Endometrial microvascular endothelial cells (primary cell): Measurements from ENCODE around the gene KCP. TPM values are rescaled to one million over a fixed set of nuclear protein-coding genes. Genes with fewer than 3 reads are reported as not detected.

ENCODE experiments used
- in situ Hi-C: cut with HindIII; loops from 2 replicates; pipeline ENCODE4 v1.10.0; 2017; ENCODE audit warnings: low sequenced_read_pairs, low pct_unique_long_range_greater_than_20kb; ENCODE audit errors: inconsistent ontology term
- total RNA-seq: library from RNA; depleted of rRNA; stranded (reverse); fragments of >200 nt; gene quantifications from one replicate; pipeline ENCODE4 v1.2.3, GENCODE V29; 2015; ENCODE audit errors: inconsistent ontology term

Gene KCP
- total RNA-seq, 1 donor from 2014 or later, result 0.37 TPM

- in situ Hi-C loops, result no loop called here
Observed at GRCh38 chr7:128848289-128849155, 62.0 kb downstream of the KCP start.

- in situ Hi-C loops, result no loop called here
Observed at GRCh38 chr7:128847721-128848211, 62.7 kb downstream of the KCP start.

- in situ Hi-C loops, result no loop called here
Observed at GRCh38 chr7:128846781-128847444, 63.6 kb downstream of the KCP start.

- in situ Hi-C loops, result no loop called here
Observed at GRCh38 chr7:128845987-128846386, 64.5 kb downstream of the KCP start.

- in situ Hi-C loops, result no loop called here
Observed at GRCh38 chr7:128845475-128845874, 65.0 kb downstream of the KCP start.

- in situ Hi-C loops, result no loop called here
Observed at GRCh38 chr7:128844777-128845311, 65.7 kb downstream of the KCP start.

- in situ Hi-C loops, result no loop called here
Observed at GRCh38 chr7:128843938-128844621, 66.4 kb downstream of the KCP start.

- in situ Hi-C loops, result no loop called here
Observed at GRCh38 chr7:128842674-128843641, 67.6 kb downstream of the KCP start.

GRCh38 chr7:128841921-128842673 lies 68.4 kb downstream of the KCP start:
- in situ Hi-C loops, result no loop called here

- in situ Hi-C loops, result no loop called here
Observed at GRCh38 chr7:128841171-128841690, 69.3 kb downstream of the KCP start.

GRCh38 chr7:128840326-128841170 lies 70.0 kb downstream of the KCP start:
- in situ Hi-C loops, result no loop called here

- in situ Hi-C loops, result no loop called here
Observed at GRCh38 chr7:128839751-128840177, 70.7 kb downstream of the KCP start.

- in situ Hi-C loops, result no loop called here
Observed at GRCh38 chr7:128838981-128839731, 71.4 kb downstream of the KCP start.

- in situ Hi-C loops, result no loop called here
Observed at GRCh38 chr7:128838109-128838779, 72.3 kb downstream of the KCP start.

GRCh38 chr7:128837521-128837921 lies 73.0 kb downstream of the KCP start:
- in situ Hi-C loops, result no loop called here
